ENCODE data around the gene ATP9B. TPM values are rescaled to one million over a fixed set of nuclear protein-coding genes. Genes with fewer than 3 reads are reported as not detected.

The ATP9B gene
- total RNA-seq, 2 donors from 2014 or later, result 29.1 to 38.1 TPM

GRCh38 chr18:79382681-79383387 is 313.6 kb downstream of the ATP9B start:
- TF ChIP-seq CTCF (conservative IDR thresholded peaks at IDR 0.05), result no peak
- H3K4me1 Mint-ChIP-seq, result peaks cover 8% of the 10 kb centered on the region
- peaks cover 1% of the 10 kb centered on the region for H3K4me1 ChIP-seq (ENCODE audit: control insufficient read depth, insufficient read depth, low read length)
- H3K36me3 ChIP-seq (ENCODE audit: control insufficient read depth, insufficient read depth, low read length), result no peaks in the 10 kb centered on the region
- peaks cover 6% of the 10 kb centered on the region for H3K36me3 Mint-ChIP-seq (ENCODE audit: low read depth)
- no peaks in the 10 kb centered on the region for H3K27me3 ChIP-seq (ENCODE audit: control insufficient read depth, insufficient read depth, low read length, poor library complexity, severe bottlenecking)
- H3K27ac ChIP-seq (ENCODE audit: low read depth, low read length), result no peak overlapping the region
- no peaks in the 10 kb centered on the region for H3K27me3 Mint-ChIP-seq (ENCODE audit: insufficient read depth)
- no peak overlapping the region for H3K4me3 ChIP-seq (ENCODE audit: low read length)
- 95 to 97% methylated on average over 19 to 27 of the region's 27 CpGs for WGBS, 2 experiments (ENCODE audit: insufficient coverage in 1 of 2, insufficient read length in 1 of 2)
- no peak for DNase-seq
- no peaks in the 10 kb centered on the region for H3K9me3 Mint-ChIP-seq
- no peak overlapping the region for H3K9ac ChIP-seq (ENCODE audit: extremely low read depth, low read length, poor library complexity, severe bottlenecking)
- no peaks in the 10 kb centered on the region for H3K9me3 ChIP-seq (ENCODE audit: control insufficient read depth, low read length)
- no peak overlapping the region for H3K4me3 Mint-ChIP-seq
- H3K27ac Mint-ChIP-seq, result no peak overlapping the region

GRCh38 chr18:79383388-79384056 is 314.3 kb downstream of the ATP9B start:
- peaks cover 6% of the 10 kb centered on the region for H3K4me1 ChIP-seq (ENCODE audit: control insufficient read depth, insufficient read depth, low read length)
- no peak overlapping the region for H3K9ac ChIP-seq (ENCODE audit: extremely low read depth, low read length, poor library complexity, severe bottlenecking)
- H3K36me3 ChIP-seq (ENCODE audit: control insufficient read depth, insufficient read depth, low read length), result no peaks in the 10 kb centered on the region
- Mint-ChIP-seq H3K36me3 (ENCODE audit: low read depth) (no peaks in the 10 kb centered on the region), H3K4me3 (no peak overlapping the region), H3K4me1 (peaks cover 15% of the 10 kb centered on the region), H3K9me3 (no peaks in the 10 kb centered on the region), H3K27ac (no peak overlapping the region), H3K27me3 (ENCODE audit: insufficient read depth) (no peaks in the 10 kb centered on the region)
- H3K27ac ChIP-seq (ENCODE audit: low read depth, low read length), result no peak overlapping the region
- no peak overlapping the region for H3K4me3 ChIP-seq (ENCODE audit: low read length)
- H3K9me3 ChIP-seq (ENCODE audit: control insufficient read depth, low read length), result no peaks in the 10 kb centered on the region
- TF ChIP-seq CTCF (conservative IDR thresholded peaks at IDR 0.05), result no peak
- WGBS, 2 experiments (ENCODE audit: insufficient coverage in 1 of 2, insufficient read length in 1 of 2), result 92 to 97% methylated on average over 11 to 20 of the region's 20 CpGs
- H3K27me3 ChIP-seq (ENCODE audit: control insufficient read depth, insufficient read depth, low read length, poor library complexity, severe bottlenecking), result no peaks in the 10 kb centered on the region
- DNase-seq, result no peak

GRCh38 chr18:79384151-79384807 is 315.1 kb downstream of the ATP9B start:
- no peaks in the 10 kb centered on the region for H3K27me3 ChIP-seq (ENCODE audit: control insufficient read depth, insufficient read depth, low read length, poor library complexity, severe bottlenecking)
- H3K9me3 ChIP-seq (ENCODE audit: control insufficient read depth, low read length), result no peaks in the 10 kb centered on the region
- H3K4me1 ChIP-seq (ENCODE audit: control insufficient read depth, insufficient read depth, low read length), result peaks cover 6% of the 10 kb centered on the region
- no peak overlapping the region for H3K9ac ChIP-seq (ENCODE audit: extremely low read depth, low read length, poor library complexity, severe bottlenecking)
- H3K4me3 ChIP-seq (ENCODE audit: low read length), result no peak overlapping the region
- 83 to 92% methylated on average over 12 to 16 of the region's 17 CpGs for WGBS, 2 experiments (ENCODE audit: insufficient coverage in 1 of 2, insufficient read length in 1 of 2)
- TF ChIP-seq CTCF (conservative IDR thresholded peaks at IDR 0.05), result no peak
- DNase-seq, result no peak
- Mint-ChIP-seq H3K27ac (no peak overlapping the region), H3K36me3 (ENCODE audit: low read depth) (no peaks in the 10 kb centered on the region), H3K9me3 (no peaks in the 10 kb centered on the region), H3K4me1 (peaks cover 16% of the 10 kb centered on the region), H3K27me3 (ENCODE audit: insufficient read depth) (no peaks in the 10 kb centered on the region), H3K4me3 (no peak overlapping the region)
- H3K36me3 ChIP-seq (ENCODE audit: control insufficient read depth, insufficient read depth, low read length), result no peaks in the 10 kb centered on the region
- no peak overlapping the region for H3K27ac ChIP-seq (ENCODE audit: low read depth, low read length)

Data from endodermal cell (in vitro differentiated cells).